GM18519 (cell line): ENCODE data around the gene SLC25A51.
"Not testable (repeated sequence)": the region's sequence is repeated elsewhere in the genome, so short reads cannot be mapped to it uniquely, and the experiment has no call there.

ENCODE experiments used
- ATAC-seq: cut with Tn5 transposase; IDR thresholded peaks from one replicate; pipeline ENCODE4 v1.9.1; 2021; ENCODE audit warnings: mild to moderate bottlenecking, moderate library complexity; ENCODE audit not compliant: unreplicated experiment, low FRiP score

SLC25A51 gene

GRCh38 chr9:37908283-37908682 lies 4.4 kb upstream of the SLC25A51 start:
- ATAC-seq = no peak

- no peak for ATAC-seq
These were observed 2.6 kb upstream of the SLC25A51 start for GRCh38 chr9:37906312-37907239.

GRCh38 chr9:37905776-37906175 lies 1.8 kb upstream of the SLC25A51 start:
- ATAC-seq = no peak

- no peak for ATAC-seq
These were observed 1.2 kb upstream of the SLC25A51 start for GRCh38 chr9:37905131-37905505.

GRCh38 chr9:37904445-37905130 lies 661 bp upstream of the SLC25A51 start:
- no peak for ATAC-seq

GRCh38 chr9:37902796-37903646 lies 906 bp downstream of the SLC25A51 start:
- no peak for ATAC-seq

GRCh38 chr9:37902131-37902530 lies 1.8 kb downstream of the SLC25A51 start:
- no peak for ATAC-seq

GRCh38 chr9:37899041-37899440 lies 4.9 kb downstream of the SLC25A51 start:
- no peak for ATAC-seq

GRCh38 chr9:37897665-37898064 lies 6.3 kb downstream of the SLC25A51 start:
- no peak for ATAC-seq

GRCh38 chr9:37892063-37892462 lies 11.9 kb downstream of the SLC25A51 start:
- no peak for ATAC-seq

GRCh38 chr9:37891042-37891441 lies 12.9 kb downstream of the SLC25A51 start:
- ATAC-seq = not testable (repeated sequence)

GRCh38 chr9:37889536-37889935 lies 14.4 kb downstream of the SLC25A51 start:
- ATAC-seq = no peak

- ATAC-seq = not testable (repeated sequence)
These were observed 15.8 kb downstream of the SLC25A51 start for GRCh38 chr9:37887977-37888583.

- no peak for ATAC-seq
These were observed 22.9 kb downstream of the SLC25A51 start for GRCh38 chr9:37880916-37881479.

GRCh38 chr9:37876376-37876775 lies 27.6 kb downstream of the SLC25A51 start:
- ATAC-seq = no peak

GRCh38 chr9:37873955-37874354 lies 30.0 kb downstream of the SLC25A51 start:
- ATAC-seq = no peak

- no peak for ATAC-seq
These were observed 33.1 kb downstream of the SLC25A51 start for GRCh38 chr9:37870799-37871176.

- ATAC-seq = no peak
These were observed 33.7 kb downstream of the SLC25A51 start for GRCh38 chr9:37870081-37870798.

GRCh38 chr9:37862530-37862929 lies 41.4 kb downstream of the SLC25A51 start:
- no peak for ATAC-seq
